GM19324 (cell line): ENCODE measurements around the gene YJEFN3.

Experiments used
- ATAC-seq: cut with Tn5 transposase; IDR thresholded peaks from one replicate; pipeline ENCODE4 v1.9.1; 2021; ENCODE audit warnings: mild to moderate bottlenecking, moderate library complexity; ENCODE audit not compliant: unreplicated experiment, low FRiP score

The YJEFN3 gene

GRCh38 chr19:19528721-19529490, at the start of gene YJEFN3:
Gene YJEFN3 (plus strand): TSS chr19:19528911. CDS start chr19:19528933, 22 bp downstream.
- no peak for ATAC-seq

- ATAC-seq: no peak
These were observed 48.0 kb upstream of the YJEFN3 start for GRCh38 chr19:19480688-19481087.

DNA sequence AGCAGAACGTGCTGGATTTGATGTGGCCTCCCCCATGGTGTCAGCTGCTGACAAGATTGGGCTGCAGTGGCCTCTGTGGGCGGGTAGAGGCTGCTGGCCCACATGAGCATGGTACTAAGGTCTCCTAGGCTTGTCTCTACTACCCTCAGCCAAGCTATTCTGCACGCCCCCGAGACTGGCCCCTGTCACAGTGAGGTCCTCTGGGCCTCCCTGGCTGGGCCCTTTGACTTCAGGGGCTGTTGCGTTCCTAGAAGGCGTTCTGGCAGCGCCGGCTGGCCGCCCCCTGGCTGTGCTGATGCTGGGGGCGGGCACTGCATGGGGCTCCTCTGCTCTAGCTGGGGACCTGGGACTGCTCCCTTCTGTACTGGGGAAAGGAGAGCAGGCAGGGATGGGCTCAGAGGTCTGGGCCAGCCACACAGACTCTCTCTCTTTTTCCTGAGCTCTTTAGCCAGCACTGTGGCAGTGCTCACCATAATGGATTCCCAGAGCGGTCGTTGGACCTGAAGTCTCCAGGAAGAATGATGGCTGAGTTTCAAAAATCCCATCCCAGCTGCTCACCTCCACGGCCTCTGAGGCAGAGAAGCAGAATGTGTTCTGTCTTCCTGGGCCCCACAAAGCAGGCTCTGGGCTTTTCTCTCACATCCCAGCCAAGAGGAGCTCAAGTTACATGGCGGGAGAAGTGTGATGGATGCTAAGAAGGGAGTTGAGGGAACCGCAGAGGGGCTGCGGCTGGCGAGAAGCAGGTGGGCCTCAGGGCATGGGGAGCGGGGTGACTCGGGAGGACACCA, 45.7 kb upstream of the YJEFN3 start:
- ATAC-seq: no peak

GRCh38 chr19:19485161-19485997, 43.3 kb upstream of the YJEFN3 start:
- no peak for ATAC-seq

DNA sequence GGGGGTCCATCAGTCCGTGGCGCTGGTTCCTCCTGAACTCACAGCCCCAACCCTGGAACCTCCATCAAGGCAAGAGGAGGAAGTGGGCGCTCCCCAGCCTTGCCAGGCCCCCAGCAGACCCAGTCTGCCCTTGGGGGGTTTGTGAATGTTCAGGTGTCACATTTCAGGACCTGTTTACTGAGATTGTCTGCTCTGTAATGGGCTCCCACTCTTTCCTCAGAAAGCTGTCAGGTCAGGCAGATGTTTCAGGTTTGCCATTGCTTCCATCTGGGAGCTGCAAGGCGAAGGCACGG, 42.8 kb upstream of the YJEFN3 start:
- ATAC-seq: no peak

- ATAC-seq: no peak
These were observed 42.2 kb upstream of the YJEFN3 start for GRCh38 chr19:19486343-19487076.

GRCh38 chr19:19487077-19487949, 41.4 kb upstream of the YJEFN3 start:
- ATAC-seq: no peak

GRCh38 chr19:19487950-19488874, 40.5 kb upstream of the YJEFN3 start:
- no peak for ATAC-seq

DNA sequence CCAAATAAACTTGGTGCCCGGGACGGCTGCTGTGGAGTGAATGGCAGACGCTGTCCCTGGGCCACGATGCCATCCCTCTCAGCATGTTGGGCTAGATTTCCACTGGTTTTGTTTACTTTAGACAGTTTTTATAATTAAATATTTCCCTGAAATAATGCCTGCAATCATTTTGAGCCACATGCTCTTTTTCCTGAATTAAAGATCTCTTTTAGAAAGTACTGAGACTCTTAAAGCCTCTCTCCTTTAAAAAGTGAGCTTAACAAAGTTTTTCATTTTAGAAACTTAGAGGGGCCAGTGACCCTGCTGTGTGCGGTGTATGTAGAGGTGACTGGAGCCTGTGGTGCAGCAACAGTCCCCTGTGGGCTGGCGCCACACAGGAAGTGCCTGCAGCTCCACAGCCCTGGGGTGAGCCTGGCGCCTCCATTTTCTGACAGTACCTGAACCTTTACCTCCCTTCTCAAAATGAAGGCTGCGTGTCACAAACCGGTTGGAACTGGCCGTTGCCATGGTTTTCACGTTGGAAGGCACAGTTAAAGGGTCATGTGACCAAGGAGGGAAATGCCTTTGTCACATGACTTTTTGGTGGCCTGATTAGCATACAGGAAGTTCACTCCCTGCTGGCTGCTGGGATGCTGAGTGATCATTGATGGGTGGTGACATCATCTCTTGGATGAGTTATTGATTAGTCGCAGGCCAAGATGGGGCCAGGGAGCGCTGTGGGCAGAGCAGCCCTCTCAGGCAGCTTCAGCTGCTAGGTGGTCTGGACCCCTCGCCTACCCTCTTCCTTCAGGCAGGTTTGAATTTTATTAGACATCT, 39.6 kb upstream of the YJEFN3 start:
- no peak for ATAC-seq

DNA sequence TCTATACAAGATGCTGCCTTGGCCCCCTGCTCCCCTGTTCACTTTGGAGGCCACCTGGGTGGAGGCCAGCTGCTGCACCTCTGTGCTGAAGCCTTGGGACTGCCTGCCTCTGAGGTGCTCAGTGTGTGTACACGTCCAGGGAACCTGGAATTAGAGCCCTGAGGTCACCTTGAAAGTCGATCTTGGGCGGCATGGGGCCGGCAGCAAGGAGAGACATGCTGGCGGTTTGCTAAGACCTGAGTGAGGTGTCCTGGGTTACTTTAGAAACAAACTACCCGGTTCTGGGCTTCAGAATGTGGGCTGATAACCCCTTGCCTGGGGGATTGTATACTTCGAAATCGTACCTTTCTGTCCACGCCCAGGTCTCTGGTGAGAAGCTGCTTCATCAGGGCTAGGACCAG, 38.9 kb upstream of the YJEFN3 start:
- no peak for ATAC-seq

- no peak for ATAC-seq
These were observed 38.3 kb upstream of the YJEFN3 start for GRCh38 chr19:19490214-19490968.

GRCh38 chr19:19491321-19492025, 37.2 kb upstream of the YJEFN3 start:
- ATAC-seq: no peak

DNA sequence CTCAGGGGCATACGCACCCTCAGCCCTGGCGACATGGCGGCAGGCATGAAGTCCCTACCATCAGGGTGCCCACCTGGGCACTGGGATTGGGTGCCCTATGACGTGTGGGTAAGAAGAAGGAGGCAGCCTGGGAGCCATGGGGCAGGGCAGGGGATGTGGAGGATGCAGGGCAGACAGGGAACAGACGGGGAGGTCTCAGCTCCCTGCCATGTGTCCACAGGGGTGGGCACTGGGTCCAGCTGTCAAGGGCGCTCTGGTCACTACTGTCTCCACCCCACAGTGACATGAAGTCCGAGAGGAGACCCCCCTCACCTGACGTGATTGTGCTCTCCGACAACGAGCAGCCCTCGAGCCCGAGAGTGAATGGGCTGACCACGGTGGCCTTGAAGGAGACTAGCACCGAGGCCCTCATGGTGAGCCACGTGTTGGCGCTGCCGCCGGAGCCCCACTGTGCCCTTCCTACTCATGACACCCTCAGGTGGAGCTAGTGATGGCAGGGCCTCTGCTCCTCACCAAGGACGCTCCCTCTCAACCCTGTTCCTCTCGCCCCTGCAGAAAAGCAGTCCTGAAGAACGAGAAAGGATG, 36.6 kb upstream of the YJEFN3 start:
- ATAC-seq: no peak

GRCh38 chr19:19493841-19494546, 34.7 kb upstream of the YJEFN3 start:
- no peak for ATAC-seq
